Adrenal gland (tissue), 5 donors: ENCODE data around the gene HBB.

Source experiments
- POLR2A ChIP-seq, 2 donors: fragments of 450-650 bp; IDR thresholded peaks; one replicate each; pipeline ENCODE4 v1.6.1; 2017; ENCODE audit warnings: antibody characterized with exemption in 2 of 2, mild to moderate bottlenecking in 2 of 2, moderate library complexity in 1 of 2
- TF ChIP-seq, protein P1 (sequence below), 6 experiments: fragments of 450-650 bp in 4 of 6; fragments of 200-600 bp in 2 of 6; sonication (generic) in 1 of 6; IDR thresholded peaks; 1 replicate in 5 of 6; 2 replicates in 1 of 6; pipeline versions ENCODE4 v1.5.1 to v1.8.0; 2016 to 2021; ENCODE audit warnings: antibody characterized with exemption in 6 of 6, mild to moderate bottlenecking in 2 of 6, moderate library complexity in 1 of 6
- donor health status: DM: no; HTN: no; CAD: no.

DNA sequence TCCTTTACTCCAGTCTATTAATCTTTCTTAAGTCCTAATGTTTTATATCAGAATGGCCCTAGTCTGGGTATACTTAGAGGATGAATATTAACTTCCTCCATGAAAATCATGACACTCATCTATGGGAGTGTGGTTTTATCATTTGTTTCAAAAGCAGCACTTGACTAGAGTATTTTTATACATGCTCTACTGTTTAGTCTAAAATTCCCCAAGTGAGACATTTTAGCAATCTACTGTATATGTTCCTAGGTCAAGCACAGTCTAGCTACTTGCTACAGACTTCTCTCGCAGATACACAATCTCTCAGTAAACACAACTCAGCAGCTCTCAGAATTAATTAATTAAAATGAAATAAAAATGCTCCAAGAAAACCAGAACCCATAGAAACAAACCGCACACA lies 2.9 kb upstream of the HBB start:
- TF ChIP-seq, protein P1, sequence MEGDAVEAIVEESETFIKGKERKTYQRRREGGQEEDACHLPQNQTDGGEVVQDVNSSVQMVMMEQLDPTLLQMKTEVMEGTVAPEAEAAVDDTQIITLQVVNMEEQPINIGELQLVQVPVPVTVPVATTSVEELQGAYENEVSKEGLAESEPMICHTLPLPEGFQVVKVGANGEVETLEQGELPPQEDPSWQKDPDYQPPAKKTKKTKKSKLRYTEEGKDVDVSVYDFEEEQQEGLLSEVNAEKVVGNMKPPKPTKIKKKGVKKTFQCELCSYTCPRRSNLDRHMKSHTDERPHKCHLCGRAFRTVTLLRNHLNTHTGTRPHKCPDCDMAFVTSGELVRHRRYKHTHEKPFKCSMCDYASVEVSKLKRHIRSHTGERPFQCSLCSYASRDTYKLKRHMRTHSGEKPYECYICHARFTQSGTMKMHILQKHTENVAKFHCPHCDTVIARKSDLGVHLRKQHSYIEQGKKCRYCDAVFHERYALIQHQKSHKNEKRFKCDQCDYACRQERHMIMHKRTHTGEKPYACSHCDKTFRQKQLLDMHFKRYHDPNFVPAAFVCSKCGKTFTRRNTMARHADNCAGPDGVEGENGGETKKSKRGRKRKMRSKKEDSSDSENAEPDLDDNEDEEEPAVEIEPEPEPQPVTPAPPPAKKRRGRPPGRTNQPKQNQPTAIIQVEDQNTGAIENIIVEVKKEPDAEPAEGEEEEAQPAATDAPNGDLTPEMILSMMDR (IDR thresholded peaks at IDR 0.05) = no peak
- no peak for TF ChIP-seq POLR2A (IDR thresholded peaks at IDR 0.05)
